Activated CD4-positive, alpha-beta T cell treated with anti-CD3 and anti-CD28 coated beads, Interleukin-2, amount 50 U/mL, for 48 hours (primary cell): Measurements from ENCODE around the gene CDK5R2.
A peak's percentile ranks its signal among the peaks of the same experiment; 100 is the strongest.

Experiments
- DNase-seq, 2 experiments: peaks; one replicate each; pipeline ENCODE4 v3.0.0-alpha.2; 2020

Gene CDK5R2

DNA sequence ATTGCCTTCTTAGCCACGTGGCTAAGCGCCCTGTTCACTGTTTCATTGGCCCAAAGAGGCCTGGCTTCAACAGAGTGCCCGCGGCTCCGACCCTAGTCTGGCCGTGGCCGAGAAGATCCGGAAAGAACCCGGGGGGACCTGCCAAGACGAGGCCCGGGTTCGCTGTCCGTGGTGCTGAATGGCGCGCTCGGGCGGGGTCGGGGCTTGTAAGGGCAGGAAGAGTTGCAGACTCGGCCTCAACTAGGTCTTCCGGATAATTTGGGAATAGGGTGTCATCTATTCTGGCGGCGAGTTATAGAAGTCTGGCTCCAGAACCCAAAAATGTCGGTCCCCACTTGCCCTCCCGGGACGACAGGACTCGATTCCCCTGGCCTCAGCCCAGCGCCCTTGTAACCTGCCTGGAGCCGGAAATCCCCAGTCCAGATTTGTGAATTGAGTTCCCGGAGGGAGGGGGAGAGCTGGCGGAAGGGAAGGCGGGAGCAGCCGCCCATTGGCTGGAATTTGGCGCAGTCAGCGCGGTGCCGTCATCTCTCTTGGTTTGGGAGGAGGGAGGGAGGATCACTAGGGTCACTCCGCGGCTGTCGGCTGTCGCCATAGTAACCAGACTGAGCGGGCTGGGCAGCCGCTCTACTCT is 3.5 kb downstream of the CDK5R2 start:
- peak; percentile 66 to 70 for DNase-seq

DNA sequence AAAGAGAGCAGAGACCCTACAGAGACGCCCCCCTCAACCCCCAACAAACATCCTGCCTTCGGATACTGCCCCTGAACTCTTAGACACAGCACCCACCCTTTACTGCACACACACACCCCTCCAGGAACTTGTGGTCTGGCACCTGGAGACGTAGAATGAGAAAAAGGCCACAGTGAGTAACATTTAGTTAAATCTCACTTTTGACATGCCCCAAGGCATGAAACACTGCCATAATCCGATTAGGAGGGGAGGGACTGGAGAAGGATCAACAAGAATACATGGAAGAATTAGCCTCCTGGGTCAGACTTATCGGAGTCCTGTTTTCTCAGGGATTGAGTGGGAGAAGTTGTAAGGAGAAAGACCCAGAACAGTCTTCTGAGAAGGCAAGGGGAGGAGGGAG is 4.1 kb downstream of the CDK5R2 start:
- no peak for DNase-seq

GRCh38 chr2:218964041-218964771 is 4.7 kb downstream of the CDK5R2 start:
- DNase-seq, result no peak

DNA sequence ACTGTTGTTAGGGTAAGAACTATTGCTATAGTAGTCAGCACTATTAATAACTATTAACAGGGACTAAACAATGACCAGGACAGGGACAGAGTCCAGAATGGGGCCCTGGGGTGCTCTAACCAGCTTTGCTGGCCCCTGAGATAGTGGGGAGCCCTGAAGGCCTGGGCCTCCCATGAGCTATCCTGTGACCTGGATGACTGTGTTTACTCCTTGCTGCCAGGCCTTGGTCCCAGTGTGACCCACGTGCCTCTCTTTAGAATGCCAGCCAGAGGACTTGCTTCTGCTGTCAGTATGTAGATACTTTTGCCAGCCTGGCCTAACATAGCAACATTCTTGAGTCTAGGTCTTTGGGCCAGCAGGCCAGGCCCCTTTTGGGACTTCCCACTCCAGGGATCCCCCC is 11.4 kb downstream of the CDK5R2 start:
- DNase-seq, result no peak

GRCh38 chr2:218975060-218975777 is 15.8 kb downstream of the CDK5R2 start:
- no peak for DNase-seq

- peak; percentile 90 to 91 for DNase-seq
These were observed 20.6 kb downstream of the CDK5R2 start for GRCh38 chr2:218979846-218980734.

DNA sequence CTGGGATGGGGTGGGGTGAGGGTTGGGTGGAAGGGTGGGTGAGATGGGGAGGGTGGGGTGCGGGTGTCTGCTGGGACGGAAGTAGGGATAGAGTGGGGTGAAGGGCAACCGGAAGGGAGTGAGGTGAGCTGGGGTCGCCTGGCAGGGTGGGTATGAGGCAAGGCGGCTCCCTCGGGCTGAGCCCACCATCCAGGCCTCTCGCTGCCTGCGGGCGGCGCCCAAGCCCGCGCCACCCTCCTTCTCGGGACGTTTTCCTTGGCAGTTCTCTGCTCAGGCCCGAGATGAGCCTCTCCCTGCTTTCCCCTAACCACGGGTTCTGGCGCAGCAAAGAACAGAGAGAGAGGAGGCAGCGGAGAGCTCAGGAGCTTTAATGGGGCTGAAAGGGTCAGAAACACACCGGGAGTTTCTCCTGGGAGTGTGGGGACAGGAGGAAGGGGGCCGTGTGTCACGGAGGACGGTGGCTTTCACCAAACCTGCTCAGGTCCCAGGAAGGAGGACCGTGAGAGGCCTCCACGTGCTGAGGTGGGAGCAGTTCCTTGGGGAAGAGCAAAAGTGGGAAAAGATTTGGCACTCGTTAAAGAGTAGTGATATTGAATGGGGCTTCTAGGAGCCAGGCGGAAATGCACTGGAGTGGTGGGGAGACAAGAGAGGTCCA is 21.4 kb downstream of the CDK5R2 start:
- peak in 1 of 2 experiments; percentile 21 for DNase-seq

GRCh38 chr2:218981390-218981880 is 22.0 kb downstream of the CDK5R2 start:
- DNase-seq, result peak in 1 of 2 experiments; percentile 19

- peak; percentile 37 to 52 for DNase-seq
These were observed 22.6 kb downstream of the CDK5R2 start for GRCh38 chr2:218981881-218982585.

DNA sequence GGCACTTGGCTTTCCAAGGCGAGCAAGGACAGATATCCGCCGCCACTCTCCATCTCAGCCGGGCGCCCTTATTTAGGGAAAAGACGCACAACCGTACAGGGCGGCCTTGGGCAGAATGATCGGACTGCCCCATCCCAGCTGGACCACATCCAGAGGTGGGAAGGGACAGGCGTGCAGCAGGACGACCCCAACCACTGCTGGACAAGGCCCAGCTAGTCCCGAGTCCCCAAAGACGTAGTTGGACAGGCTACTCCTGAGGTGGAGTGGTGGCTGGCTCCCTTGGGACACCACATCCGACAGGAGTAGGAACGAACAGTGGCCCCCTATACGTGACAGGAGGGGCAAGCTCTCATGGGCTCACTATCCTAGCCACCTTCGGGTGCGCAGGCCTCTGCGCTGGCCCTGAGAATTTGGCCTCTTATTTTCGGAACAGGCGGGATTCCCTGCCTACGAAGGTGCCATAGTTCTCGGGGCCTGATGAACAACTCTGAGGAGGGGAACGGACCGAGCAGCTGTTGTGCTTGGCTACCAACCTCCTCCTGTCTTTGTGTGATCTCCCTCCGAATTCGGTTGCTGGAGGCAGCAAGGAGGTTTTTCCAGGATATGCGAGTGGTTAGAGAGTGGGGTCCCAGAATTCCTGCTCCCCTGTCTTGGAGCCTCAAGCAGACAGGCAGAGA is 23.3 kb downstream of the CDK5R2 start:
- DNase-seq, result no peak

DNA sequence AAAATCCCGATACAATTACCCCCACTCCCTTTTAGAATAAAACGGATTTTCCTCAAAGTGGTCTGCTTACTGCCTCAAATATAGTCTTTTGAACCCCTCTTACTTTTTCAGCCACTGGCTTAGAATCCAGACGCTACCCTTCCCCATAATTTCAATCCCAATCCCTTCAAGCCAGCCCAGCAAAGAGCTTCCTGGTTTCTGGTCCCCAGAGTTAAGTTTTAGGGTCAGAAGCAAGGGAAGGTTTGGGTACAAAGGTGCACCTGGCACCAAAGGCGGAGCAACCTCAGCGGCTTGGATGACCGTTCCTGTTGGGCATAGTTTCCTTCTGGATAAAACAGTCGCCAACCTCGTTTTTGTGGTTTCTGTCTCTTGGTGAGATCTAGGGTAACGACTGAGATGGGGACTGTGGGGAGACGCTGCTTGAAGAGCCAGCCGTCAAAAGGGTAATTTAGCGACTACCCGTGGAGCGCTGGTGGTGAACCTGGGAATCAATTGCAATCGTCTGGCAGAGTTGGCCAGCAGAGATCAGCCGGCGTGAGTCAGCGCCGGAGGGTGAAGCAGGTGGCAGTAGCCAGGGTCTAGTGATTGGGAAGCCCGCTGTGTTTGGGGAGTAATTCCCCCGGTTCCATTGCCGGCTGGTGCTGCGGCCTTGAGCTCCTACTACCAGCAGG is 23.9 kb downstream of the CDK5R2 start:
- no peak for DNase-seq

DNA sequence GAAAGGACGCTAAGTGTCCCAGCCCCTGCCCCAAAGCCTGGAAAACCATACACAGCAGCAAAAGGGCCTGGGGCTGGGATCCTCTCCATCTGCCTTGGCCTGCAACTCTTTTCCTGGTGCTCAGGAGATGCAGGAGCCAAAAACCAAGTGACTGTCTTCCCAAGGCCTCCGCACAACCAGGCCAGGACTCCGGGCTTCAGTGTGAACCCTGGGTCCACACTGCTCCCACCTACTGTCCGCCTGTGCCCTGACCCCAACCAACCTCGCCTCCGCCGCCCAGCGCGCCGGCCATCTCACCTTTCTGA is 24.4 kb downstream of the CDK5R2 start:
- DNase-seq, result no peak

- DNase-seq, result peak in 1 of 2 experiments; percentile 18
These were observed 25.0 kb downstream of the CDK5R2 start for GRCh38 chr2:218984239-218985020.

DNA sequence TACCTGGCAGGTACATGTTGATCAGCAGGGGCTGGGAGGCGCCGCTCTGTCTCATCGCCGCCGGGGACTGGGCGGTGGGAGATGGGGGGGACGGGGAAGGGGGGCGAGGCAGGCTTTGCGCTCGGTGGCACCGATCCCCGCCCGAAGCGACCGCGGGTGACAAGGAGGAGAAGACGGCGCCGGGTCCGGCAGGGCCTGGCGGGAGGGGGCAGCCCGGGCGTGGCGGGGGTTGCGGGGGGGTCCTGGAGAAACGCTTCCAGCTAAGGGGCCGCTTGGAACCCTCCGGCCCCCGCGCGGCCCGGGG is 25.5 kb downstream of the CDK5R2 start, which contains the start of gene FEV:
FEV (minus strand) TSS at position 164 of the 304 bp plus-strand sequence; CDS start at position 55, 109 bp downstream.
- no peak for DNase-seq

GRCh38 chr2:218985325-218986091 is 26.0 kb downstream of the CDK5R2 start:
- DNase-seq, result no peak

GRCh38 chr2:218986148-218986761 is 26.8 kb downstream of the CDK5R2 start:
- no peak for DNase-seq

DNA sequence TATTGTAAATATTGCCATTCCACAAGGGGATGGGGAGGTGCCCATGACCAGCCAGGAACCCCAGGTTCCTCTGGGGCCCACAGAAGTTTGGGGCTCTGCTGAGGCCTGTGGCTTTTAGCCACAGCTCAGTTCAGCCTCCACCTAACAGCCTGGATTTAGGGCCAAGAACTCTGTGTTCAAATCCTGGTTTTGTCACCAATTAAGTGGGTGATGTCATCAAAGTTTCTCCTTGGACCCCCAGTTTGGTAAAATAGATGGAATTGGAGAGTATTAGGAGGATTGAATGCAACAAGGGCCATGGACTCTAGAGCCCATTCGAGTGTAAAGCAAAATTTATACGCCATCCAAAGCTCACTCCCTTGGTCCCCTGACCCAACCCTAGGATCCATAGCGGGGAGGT is 28.7 kb downstream of the CDK5R2 start:
- no peak for DNase-seq

DNA sequence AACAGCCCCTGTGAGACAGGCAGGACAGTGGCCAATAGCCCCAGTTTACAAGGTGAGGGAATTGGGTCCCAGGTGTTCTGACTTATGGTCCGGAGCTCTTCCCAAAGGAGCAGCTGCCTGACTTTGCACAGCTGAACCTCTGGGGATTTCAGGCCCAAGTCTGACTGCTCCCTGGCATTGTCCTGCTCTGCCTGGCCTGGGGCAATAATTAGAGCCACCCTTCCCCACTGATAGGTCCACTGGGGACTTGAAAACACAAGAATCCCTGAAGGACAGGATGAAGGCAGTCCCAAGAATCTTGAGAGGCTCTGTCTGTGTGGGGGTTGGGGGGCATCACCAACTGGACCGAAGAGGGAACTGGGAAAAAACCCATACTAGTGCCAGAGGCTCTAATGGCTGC is 29.2 kb downstream of the CDK5R2 start:
- DNase-seq, result no peak
